ENCODE data around the gene CMTM4.
"Not testable (repeated sequence)": the region's sequence is repeated elsewhere in the genome, so short reads cannot be mapped to it uniquely, and the experiment has no call there.

CMTM4 gene

DNA sequence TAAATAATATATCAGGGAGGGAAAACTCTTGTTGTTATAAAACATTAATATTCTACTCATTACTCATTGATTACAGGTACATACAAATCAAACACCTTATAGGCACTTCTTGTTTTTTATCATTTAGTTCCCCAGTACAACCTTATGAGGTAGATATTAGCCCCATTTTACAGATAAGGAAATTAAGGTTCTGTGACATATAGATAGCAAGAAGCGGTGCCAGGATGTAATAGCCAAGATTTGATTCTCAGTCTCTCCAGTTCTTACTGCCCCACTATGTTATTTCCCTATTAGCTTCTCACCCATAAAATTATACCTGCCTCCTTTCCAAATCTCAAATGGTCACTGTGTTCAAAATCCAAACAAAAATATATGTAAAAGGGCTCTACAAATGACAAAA is 55.2 kb downstream of the CMTM4 start:
- no peak for DNase-seq (ENCODE audit: low read depth)

DNA sequence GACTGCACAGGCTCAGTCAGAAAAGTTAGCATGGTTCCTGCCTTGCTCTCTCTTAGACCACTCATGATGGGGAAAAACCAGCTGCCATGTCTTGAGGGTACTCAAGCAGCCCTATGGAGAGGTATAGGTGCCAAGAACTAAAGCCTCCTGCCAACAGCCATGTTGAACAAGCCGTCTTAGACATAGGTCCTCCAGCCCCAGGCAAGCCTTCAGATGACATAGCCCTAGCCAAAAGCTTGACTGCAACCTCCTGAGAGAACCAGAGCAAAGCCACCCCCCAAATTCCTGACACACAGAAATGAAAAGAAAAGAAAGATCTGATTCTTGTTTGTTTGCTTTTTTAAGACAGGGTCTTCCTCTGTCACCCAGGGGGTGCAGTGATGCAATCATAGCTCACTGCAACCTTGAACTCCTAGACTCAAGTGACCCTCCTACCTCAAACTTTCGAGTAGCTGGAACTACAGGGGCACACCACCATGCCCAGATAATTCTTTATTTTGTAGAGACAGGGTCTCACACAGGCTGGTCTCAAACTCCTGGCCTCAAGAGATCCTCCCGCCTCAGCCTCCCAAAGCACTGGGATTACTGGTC is 55.7 kb downstream of the CMTM4 start:
- no peak for DNase-seq (ENCODE audit: low read depth)

DNA sequence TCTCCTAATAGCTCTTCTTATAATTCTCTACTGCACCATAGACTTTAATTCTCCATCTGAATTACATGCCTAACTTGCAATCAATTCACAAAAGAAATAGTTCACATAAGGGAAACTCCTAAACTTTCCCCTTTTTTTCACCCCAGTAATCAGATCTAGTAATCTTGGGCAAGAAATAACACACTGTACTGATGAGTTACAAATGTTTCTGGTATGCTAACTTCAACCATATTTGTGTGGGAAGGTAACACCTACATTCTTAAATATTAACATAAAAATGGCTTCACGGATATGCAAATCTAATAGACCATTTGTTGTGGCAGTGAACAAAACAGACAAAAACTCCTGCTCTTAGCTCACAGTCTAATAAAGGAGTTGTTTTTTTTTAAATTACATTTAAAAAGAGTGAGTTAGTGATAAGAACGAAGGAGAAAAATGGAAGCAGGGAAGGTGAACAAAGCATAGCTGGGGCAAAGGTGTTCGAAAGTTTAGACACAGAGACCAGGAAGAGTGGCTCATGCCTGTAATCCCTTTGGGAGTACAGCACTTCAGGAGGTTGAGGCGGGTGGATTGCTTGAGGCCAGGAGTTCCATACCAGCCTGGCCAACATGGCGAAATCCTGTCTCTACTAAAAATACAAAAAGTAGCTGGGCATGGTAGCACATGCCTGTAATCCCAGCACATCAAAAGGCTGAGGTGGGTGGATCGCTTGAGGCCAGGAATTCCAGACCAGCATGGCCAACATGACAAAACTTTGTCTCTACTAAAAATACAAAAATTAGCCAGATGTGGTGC is 57.3 kb downstream of the CMTM4 start:
- DNase-seq (ENCODE audit: low read depth), result no peak

DNA sequence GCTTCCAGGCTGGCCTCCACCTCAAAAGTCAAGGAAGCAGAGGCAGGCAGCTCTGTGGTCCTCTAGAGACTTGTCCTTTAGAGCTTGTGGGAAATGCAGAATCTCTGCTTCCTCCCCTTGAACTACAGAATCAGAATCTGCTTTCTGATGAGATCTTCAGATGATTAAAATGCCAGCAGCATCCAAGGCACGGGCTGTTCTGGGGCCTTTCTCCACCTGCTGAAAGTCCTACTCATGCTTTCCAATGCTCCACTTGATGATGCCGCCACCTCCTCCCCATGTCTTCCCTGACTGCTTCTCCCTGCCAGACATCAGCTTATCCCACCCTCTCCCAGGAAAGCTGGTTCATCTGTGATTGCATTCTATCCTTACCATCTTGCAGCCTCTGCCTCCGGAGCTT is 58.7 kb downstream of the CMTM4 start:
- DNase-seq (ENCODE audit: low read depth), result no peak

DNA sequence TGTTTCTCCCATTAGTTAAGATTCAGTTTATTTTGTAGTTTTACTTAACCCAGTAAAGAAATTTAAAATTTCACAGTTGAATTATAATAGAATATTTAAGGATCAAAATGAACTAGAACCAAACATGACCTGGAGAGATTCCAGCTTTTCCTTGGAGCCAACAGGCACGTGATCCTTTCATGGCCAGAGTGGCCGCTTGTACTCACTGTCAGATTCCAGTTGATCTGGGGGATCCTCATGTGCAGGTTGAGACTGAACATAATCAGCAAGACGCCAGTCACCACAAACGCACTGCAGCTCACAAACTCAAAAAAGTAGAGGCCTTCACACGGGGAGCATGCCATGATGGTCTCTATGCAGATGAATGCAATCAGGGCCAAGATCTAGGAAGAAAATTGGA is 60.3 kb downstream of the CMTM4 start:
- no peak for DNase-seq (ENCODE audit: low read depth)

DNA sequence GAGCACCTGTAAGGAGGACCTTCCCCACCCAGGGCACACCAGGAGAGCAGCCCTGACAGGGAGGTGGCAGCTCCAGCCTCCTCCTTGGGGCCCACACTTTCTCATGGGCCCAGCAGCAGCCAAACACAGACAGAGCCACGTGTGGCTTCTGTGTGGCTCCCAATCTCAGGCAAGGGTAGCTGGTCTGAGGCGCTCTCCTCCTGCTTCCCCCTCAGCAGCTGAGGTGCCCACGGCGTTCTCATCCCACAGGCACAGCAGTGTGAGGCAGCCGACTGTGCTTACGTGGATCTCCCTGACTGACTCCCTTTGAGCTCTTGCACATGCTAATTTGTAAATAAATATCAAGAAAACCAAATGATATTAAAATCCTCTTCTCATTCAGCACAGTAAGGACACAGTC is 61.1 kb downstream of the CMTM4 start:
- DNase-seq (ENCODE audit: low read depth), result no peak

DNA sequence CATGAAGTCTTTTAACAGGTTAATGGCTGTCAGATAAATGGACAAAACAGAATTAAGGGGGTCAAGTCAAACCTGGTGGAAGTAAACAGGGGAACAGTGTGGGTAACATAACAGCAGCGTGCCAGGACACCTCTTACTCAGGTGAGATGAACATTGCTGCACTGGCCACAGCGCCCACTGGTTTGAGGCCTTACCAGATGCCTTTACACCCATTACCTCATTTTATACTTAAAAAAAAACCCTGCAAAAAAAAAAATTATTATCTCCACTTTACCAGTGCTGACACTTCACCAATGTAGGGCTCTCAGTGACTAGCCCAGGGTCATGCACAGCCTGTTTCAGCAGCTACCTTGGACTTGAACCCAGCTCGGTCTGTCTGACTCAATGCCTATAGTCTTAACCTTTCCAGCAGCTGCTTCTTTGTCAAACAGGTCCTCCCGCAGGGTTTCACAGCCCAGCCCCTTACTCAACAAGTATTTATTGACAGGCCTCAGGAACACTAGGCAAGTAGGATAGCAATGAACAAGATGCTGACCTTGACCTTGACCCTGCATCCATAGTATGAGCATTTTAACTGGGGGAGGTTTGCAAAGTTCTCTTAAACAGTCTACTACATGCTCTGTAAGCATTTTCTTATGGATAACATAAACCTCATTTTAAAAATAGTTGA is 61.9 kb downstream of the CMTM4 start:
- DNase-seq (ENCODE audit: low read depth), result no peak

DNA sequence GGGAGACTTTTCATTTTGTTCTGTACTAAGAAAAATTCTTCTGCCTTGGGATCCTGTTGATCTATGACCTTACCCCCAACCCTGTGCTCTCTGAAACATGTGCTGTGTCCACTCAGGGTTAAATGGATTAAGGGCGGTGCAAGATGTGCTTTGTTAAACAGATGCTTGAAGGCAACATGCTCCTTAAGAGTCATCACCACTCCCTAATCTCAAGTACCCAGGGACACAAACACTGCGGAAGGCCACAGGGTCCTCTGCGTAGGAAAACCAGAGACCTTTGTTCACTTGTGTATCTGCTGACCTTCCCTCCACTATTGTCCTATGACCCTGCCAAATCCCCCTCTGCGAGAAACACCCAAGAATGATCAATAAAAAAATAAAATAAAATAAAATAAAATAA is 65.0 kb downstream of the CMTM4 start:
- DNase-seq (ENCODE audit: low read depth), result not testable (repeated sequence)

DNA sequence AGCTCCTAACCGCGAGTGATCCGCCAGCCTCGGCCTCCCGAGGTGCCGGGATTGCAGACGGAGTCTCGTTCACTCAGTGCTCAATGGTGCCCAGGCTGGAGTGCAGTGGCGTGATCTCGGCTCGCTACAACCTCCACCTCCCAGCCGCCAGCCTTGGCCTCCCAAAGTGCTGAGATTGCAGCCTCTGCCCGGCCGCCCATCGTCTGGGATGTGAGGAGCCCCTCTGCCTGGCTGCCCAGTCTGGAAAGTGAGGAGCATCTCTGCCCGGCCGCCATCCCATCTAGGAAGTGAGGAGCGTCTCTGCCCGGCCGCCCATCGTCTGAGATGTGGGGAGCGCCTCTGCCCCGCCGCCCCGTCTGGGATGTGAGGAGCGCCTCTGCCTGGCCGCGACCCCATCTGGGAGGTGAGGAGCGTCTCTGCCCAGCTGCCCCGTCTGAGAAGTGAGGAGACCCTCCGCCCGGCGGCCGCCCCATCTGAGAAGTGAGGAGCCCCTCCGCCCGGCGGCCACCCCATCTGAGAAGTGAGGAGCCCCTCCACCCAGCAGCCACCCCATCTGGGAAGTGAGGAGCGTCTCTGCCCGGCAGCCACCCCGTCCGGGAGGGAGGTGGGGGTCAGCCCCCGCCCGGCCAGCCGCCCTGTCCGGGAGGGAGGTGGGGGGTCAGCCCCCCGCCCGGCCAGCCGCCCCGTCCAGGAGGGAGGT is 65.8 kb downstream of the CMTM4 start:
- DNase-seq (ENCODE audit: low read depth), result not testable (repeated sequence)

DNA sequence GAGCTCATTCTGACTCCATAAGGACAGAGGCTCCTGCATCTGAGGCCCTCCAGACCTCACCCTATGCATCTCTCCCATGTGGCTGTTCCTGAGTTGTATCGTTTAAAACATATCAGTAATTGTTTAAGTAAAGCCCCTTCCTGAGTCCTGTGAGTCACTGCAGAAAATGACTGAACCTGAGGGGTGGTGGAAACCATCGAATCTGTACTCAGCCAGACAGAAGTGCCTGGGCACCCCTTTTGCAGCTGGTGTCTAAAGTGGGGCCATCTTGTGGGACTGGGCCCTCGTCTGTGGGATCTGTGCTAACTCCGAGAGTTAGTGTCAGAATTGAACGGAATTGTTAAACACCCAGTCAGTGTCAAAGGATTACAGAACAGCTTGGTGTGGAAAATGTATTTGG is 66.7 kb downstream of the CMTM4 start:
- DNase-seq (ENCODE audit: low read depth), result no peak

DNA sequence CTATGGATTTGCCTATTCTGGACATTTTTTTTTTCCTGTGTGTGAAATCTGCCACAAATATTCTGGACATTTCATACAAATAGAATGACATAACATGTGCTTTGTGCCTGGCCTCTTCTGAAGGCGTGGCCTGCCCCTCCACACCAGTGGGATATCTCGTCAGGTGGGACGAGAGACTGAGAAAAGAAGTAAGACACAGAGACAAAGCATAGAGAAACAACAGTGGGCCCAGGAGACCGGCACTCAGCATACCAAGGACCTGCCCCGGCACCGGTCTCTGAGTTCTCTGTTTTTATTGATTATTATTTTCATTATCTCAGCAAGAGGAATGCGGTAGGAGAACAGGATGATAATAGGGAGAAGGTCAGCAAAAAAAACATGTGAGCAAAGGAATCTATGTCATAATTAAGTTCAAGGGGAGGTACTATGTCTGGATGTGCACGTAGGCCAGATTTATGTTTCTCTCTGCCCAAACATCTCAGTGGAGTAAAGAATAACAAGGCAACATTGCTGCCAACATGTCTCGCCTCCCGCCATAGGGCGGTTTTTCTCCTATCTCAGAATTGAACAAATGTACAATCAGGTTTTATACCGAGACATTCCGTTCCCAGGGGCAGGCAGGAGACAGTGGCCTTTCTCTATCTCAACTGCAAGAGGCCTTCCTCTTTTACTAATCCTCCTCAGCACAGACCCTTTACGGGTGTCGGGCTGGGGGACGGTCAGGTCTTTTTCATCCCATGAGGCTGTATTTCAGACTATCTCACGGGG is 68.7 kb downstream of the CMTM4 start:
- DNase-seq (ENCODE audit: low read depth), result not testable (repeated sequence)

DNA sequence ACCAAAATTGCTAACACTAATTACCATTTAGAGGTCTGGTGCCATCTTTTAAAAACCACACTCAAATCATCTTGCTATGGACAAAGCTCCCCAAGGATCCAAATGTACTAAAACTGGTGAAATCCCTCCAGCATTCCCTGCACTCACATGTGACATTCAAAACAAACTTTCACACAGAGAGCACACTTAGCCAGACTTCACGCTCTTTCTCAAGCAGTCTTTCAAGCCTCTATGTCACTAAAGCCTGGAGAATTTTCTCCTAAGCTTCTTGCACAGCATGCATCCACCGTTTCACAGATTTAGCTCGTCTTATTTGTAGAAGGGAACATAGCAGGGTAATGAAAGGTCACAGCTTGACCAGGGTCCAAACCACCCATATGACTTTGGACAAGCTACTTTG is 72.8 kb downstream of the CMTM4 start:
- no peak for DNase-seq (ENCODE audit: low read depth)

DNA sequence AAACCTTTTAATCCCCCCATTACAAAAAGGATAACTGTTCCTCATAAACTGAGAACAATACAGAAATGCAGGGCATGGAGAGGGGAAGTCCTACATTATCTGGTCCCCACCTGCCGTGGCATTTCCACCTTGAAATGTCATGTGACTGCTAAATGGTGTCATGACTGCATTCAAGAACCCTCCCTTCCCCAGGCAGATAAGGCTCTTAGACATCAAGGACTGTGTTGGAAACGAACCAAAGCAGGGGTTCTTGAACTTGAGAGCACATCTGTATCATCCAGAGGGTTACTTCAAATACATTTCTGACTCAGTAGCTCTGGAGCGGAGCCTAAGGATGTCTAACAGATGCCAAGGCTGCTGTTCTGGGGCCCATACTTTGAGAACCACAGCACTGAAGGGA is 73.7 kb downstream of the CMTM4 start:
- DNase-seq (ENCODE audit: low read depth), result no peak

DNA sequence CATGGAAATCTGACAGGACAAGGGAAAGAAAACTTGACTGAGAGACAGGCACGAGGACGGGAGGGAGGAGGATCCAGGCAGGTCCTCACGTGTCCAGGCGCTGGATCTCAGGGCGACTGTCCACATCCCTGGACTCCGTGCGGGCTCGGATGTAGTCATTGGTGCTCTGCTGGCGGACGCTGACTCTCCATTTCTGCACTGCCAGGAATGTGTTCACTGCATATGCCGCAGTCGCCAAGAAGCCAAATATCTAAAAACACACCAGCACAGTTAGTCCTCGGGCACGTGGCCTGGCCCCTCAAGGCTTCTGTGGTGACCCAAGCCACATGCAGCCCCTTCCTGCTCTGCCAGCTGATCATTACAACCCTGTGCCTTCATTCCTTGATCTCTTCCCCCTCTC is 74.6 kb downstream of the CMTM4 start:
- DNase-seq (ENCODE audit: low read depth), result no peak

DNA sequence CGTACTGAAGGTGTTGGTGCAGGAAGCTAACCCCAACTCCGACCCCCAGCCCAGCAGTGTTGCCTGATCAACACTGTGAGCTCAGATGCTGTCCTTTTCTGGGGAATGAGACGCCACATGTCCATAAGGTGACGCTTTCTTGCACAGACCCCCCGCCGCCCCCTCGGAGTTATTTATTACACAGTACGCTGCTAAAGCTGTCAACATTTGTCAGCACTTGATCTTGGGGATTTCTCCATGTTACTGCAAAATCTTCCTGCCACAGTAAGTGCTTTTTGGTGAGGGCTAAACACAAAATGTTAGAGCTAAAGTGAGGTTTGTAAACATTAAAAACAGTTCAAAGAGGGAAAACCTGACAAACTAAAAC is 76.1 kb downstream of the CMTM4 start:
- DNase-seq (ENCODE audit: low read depth), result no peak

DNA sequence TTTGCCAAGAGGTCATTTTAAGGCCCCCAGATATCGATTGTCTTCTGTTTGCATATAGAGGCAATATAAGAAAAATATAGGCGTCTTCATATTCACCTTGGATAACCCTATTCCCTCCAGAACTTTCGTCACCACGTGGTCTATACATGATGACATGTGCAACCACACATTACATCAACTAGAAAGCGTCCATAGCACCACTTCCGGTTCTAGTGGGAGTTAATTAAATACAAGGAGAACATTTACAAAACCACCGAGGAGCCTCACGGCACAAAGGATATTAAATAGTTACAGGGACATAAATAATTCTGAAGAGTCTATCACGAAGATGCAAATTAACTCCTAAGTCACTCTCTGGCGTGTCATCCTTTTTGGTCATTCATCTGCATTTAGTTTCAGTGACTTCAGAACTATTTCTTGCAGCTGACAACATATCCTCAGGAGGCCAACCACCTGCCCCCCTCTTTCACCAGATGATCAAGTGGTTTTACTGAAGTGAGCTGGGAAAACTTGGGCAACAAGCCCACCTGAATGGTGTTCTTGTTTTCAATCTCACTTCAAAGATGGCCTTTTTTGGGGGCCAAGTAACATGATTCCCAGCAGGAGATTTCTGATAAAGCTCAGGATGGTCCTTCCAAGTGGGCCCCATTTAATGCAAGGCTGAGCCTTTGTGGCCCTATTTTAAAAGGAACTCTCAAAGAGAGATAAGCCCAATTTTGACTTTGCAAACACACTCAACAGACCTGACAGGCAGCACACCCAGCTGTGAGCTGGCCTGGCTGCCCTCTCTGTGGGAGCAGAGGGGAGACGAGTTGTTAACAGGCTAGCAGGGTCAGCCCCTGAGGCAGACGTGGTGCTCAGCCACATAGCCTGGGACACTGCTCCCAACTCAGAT is 76.8 kb downstream of the CMTM4 start:
- DNase-seq (ENCODE audit: low read depth), result no peak

DNA sequence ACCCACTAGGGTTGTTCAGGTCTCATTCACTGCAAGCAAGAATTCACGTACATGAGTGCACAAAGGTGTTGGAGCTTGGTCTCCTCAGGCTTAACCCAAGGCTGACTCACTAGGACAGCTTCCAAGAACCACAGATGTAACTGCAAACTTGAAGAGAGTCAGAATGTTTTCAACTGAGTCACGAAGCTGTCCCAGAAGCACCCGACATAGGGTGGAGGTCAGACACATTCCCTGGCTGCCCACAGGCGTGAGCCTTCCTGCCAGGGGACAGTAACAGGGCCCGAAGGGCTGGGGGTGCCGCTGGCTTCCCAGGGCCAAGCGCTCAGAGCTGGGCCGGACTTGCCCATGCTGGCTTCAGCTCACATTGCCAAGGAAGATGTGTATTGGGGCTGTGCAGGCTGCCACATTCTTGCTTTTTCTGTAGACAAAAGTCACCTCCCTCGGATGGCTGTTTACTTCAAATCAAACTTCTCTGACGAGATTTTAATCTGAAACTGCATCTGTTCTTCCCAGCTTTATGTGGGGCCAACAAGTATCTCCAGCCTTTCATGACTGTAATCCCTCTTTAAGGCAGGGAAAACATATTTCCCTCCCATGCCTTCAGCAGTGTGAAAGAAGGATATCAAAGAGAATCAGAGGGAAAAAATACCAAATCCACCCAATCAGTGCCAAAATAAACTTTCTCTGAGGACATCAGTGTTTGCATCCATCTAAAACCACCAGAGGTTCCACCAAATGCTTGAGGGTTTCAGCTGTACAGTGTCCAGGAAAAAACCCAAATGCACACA is 77.8 kb downstream of the CMTM4 start:
- DNase-seq (ENCODE audit: low read depth), result no peak

DNA sequence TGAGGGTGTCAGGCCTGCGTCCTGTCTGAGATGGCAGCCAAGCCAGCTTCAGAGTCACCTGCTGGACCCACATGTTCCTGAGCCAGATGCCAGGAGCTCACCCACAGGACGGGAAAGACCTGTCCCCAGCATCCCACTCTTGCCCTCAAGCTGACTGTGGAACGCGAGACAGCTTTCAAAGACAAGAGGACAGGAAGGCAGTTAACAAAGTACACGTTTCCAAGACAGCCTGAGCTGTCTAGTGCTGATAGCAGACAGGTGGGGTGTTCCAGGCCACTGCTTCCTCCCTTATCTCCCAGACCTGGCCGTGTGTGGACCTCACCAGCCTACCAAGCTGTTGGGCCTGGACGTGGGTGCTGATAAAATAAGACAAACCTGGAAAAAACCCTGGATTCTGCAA is 78.8 kb downstream of the CMTM4 start:
- DNase-seq (ENCODE audit: low read depth), result no peak

DNA sequence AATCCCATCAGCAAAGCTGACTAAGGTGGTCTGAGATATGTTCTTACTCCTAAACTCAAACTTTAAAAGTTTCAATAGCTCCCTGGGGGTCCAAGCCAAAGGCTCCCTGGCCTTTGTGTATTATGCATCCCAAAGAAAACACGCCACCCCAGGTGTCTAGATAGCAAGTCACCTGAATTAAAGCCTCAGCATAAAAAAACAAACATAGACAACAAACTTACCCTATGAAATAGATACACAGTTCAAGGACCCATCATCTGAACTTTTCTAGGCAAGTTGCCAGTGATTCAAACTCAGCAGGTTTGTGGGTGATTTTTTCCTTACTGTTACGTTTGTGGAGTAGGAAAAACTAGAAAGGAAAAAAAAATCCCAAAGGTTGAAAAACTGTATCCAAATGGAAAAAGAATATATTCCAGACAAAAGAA is 79.5 kb downstream of the CMTM4 start:
- no peak for DNase-seq (ENCODE audit: low read depth)

DNA sequence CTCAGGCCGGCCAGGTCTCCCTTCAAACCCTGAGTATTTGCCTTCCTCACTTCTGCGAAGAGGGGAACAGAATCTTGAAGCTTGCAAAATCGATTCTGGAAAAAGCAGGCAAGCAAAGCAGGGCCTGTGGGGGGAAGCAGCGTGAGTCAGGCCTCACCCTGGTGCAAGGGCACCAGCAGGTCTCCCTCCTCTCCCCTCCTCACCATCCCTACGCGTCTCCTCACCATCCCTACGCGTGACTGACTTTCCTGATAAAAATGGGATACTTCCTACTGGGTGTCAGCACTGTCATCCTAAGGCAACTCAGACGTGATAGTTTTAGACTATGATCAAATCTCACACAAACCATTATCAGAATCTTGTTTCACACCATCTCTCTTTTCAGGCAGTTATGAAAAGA is 80.0 kb downstream of the CMTM4 start:
- DNase-seq (ENCODE audit: low read depth), result no peak

Measured in stimulated activated CD8-positive, alpha-beta memory T cell treated with anti-CD3 and anti-CD28 coated beads, Interleukin-4, amount 100 ng/mL, for 24 hours (primary cell).